GM12874 (cell line): ENCODE results near the gene PXMP4.

Source experiments
- TF ChIP-seq, protein P1 (sequence below): IDR thresholded peaks from 2 replicates; pipeline ENCODE4 v1.5.1; 2011; ENCODE audit warnings: low read depth, mild to moderate bottlenecking, control low read depth, low read length, moderate library complexity; ENCODE audit not compliant: insufficient read depth

PXMP4 gene

DNA sequence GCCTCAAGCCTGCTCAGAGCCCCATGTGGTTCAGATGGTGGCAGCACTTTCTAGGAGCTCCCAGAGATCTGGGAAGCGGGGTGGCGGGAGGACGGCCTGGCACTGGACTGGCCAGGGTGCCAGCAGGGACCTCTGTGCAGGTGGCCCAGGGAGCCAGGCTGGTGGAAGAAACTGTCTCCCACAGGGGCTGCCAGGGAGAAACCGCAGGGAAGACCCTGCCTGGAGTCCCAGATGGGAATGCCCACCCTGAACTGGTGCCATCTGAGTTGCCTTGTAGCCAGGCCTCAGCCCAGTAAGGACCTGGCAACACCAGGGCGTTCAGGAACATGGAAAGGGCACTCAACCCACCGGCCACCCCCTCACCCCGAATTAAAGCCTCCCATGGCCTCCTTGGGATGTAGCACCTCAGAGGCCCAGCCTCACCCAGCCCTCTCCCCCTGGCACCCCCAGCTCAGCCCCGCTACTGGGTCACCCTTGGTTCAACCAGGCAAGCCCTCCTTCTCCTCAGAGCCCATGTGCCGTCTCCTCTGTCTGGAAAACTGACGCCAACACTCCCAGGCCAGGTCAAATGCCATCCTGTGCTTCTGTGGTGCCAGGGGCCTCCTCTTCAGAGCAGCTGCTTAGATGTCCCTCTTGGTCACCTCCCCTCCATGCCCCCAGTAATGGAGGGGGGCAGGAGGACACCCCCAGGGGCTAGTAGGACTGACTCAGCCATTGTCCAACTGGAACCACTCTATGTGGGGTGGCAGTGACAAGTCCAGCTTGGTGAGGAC is 63.9 kb downstream of the PXMP4 start:
- TF ChIP-seq, protein P1, sequence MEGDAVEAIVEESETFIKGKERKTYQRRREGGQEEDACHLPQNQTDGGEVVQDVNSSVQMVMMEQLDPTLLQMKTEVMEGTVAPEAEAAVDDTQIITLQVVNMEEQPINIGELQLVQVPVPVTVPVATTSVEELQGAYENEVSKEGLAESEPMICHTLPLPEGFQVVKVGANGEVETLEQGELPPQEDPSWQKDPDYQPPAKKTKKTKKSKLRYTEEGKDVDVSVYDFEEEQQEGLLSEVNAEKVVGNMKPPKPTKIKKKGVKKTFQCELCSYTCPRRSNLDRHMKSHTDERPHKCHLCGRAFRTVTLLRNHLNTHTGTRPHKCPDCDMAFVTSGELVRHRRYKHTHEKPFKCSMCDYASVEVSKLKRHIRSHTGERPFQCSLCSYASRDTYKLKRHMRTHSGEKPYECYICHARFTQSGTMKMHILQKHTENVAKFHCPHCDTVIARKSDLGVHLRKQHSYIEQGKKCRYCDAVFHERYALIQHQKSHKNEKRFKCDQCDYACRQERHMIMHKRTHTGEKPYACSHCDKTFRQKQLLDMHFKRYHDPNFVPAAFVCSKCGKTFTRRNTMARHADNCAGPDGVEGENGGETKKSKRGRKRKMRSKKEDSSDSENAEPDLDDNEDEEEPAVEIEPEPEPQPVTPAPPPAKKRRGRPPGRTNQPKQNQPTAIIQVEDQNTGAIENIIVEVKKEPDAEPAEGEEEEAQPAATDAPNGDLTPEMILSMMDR = no peak

DNA sequence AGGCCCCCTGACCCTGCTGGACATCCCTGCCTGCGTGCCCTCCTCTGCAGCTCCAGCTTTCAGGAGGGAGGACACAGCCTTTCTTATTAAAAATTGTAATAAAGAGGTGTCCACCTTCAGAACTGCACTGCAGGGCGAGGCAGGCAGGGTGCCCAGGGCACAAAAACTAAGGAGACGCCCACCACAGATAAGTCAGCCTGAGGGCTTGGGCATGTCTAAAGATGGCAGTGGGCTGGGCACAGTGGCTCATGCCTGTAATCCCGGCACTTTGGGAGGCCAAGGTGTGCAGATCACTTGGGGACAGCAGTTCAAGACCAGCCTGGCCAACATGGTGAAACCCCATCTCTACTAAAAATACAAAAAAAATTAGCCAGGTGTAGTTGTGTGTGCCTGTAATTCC is 64.9 kb downstream of the PXMP4 start:
- TF ChIP-seq, protein P1 = no peak

DNA sequence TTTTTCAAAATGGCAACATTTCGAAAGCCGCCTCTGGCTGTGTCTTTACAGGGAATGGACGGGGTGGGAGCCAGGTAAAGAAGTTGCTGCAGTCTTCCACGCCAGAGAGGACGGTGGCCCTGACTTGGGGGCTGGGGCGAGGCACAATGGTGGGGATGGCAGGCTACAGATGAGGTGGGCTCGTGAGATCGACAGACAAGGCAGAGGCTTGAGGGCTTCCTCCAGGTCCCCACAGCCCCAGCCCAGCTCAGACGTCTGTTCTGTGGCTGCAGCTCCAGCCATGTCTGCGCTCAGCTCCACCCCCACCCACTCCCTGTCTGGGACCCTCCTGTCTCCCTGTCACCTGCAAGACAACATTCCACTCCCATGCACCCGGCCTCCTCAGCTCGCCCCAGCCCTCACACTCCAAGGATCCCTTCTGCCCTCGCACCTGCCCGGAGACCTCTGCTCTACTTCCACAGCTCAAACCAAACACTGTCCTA is 65.4 kb downstream of the PXMP4 start:
- TF ChIP-seq, protein P1 = no peak

DNA sequence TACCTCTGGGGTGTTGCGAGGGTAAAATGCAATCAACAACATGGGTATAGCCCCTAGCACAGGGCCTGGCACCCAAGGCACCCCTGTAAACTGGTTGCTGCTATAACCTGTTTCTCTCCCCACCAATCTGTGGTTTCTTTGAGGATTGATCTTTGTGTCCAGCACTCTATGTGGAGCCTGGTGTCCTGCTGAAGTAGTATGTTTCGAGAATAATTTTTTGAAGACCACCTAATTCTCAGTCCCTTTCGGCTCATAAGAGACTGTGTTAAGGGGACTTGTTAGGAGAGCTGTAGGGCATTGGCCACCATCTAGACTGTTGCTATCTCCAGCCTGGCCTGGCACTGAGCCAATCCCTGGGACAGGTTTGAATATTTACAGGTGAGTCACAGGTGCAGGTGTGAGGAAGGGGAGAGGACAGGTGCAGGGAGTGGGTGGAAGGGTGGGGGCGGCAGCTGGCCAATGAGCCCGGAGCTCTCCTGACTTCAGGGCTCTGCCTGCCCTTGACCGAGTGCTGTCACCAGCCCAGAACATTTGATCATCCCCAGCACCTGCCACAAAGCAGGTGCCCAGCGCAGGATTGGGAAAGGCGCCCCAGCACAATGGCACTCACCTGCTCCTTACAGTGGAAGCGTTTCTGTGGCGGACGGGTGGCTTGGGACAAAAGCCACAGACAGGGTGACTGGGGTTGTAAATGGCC is 66.1 kb downstream of the PXMP4 start:
- TF ChIP-seq, protein P1 = no peak

DNA sequence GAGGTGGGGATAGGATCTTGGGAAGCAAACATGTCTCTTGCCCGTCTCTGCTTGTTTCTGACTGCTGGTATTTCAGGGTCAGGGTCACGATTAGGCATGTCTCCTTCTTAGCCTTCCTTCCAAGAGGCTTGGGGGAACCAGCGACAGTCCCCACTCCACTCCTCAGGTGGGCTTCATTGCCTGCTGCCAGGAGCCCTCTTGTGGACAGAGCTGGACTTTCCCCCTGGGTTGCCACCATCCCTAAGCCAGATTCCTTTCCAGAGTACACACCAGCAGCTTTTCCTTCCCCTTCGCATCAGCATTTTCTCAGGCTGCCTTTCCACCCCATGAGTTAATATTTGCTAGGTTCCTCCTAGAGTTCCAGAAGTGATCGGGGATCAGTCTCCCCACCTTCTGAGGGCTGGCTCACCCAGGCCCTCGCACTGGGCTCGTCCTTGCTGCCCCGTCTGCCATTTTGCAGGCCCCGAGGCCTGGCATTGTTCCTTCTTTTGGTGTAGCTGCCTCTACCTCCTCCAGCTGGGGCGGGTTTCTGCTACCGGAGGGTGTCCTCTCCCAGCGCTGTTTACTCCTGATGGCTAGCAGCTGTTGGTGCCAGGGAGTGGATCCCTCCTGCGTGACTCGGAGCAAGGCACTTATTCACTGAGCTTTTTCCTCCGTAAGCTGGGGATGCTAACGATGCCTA is 66.8 kb downstream of the PXMP4 start:
- TF ChIP-seq, protein P1 = peak; percentile 88
